Measurements from ENCODE around the gene PPP1R1C. TPM values are rescaled to one million over a fixed set of nuclear protein-coding genes. Genes with fewer than 3 reads are reported as not detected.

PPP1R1C gene
- total RNA-seq, 4 donors from 2014 or later, result 1.5 to 6.3 TPM; not detected in 2

DNA sequence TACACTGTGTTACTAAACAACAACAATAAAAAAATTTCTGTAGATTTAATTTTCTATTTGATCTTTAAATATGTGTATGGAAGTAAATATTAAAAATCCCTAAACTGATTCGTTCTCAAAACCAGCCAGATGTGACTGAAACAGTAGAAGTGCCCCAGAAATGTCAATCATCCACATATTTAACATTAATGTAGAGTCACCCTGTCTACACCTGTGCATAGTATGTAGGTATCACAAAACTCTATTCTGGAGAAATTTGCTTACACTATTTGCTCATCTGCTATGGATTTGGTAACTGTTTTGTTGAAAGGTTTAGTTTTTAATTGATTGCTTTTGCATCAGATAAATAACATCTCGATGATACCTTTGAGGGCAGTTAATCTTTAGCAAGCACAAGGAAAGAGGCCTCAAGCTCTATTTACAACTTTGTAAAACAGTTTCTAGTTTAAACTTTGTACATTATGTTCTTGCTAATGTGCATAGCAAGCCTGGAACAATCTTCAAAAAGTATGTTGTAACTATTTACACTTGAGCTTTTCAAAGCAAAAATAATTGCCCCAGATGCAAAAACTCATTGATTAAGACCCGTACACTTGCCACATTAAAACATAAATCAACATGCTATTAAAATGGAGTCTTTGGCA, 76.8 kb downstream of the PPP1R1C start:
- 57 to 67% methylated on average over 3 of the region's 3 CpGs for WGBS, 2 donors
- intact Hi-C loops (cut with DNase I; ENCODE audit: low total_unique reads), result no loop called here
- TF ChIP-seq, protein P1, sequence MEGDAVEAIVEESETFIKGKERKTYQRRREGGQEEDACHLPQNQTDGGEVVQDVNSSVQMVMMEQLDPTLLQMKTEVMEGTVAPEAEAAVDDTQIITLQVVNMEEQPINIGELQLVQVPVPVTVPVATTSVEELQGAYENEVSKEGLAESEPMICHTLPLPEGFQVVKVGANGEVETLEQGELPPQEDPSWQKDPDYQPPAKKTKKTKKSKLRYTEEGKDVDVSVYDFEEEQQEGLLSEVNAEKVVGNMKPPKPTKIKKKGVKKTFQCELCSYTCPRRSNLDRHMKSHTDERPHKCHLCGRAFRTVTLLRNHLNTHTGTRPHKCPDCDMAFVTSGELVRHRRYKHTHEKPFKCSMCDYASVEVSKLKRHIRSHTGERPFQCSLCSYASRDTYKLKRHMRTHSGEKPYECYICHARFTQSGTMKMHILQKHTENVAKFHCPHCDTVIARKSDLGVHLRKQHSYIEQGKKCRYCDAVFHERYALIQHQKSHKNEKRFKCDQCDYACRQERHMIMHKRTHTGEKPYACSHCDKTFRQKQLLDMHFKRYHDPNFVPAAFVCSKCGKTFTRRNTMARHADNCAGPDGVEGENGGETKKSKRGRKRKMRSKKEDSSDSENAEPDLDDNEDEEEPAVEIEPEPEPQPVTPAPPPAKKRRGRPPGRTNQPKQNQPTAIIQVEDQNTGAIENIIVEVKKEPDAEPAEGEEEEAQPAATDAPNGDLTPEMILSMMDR (IDR thresholded peaks at IDR 0.05), result no peak
- TF ChIP-seq POLR2A (IDR thresholded peaks at IDR 0.05), result no peak
- no peak overlapping the region for H3K4me3 ChIP-seq (ENCODE audit: low read depth, poor library complexity, severe bottlenecking)
- DNase-seq (ENCODE audit: low spot score in 2 of 2), result no peak

DNA sequence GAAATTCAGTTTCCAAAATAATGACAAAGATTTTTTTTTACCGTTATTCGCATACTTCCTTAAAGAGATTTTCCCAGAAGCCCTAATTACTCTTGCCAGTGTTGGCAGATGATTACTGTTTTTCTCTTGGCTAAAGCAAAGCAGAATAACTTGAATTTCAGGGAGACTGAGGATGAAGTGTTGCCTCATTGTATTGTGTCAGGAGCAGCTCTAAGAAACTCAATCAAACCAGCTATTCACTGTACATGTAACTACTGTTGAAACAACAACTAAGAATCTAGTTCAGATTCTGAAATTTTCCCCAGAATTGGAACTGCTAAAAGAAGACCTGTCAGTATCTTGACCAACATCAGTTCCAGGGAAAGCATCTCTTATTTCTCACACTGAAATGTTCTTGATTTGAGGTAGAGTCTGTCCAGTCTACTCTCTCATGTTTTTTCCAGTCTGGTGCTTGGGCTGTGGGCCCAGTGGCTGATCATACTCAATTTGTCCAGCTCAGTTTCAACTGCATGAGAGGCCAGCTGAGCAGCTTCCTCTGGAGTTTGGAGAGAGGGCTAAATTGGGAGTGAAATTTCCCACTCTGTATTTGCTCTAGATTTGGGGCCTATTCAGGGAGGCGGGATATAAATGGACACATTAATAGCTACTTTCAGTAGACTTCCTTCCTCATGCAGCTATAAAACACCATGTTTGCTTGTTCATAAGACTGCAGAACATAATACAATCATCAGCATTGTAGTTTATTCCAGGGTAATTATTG, 78.5 kb downstream of the PPP1R1C start:
- intact Hi-C loops (cut with DNase I; ENCODE audit: low total_unique reads), result no loop called here
- H3K4me3 ChIP-seq (ENCODE audit: low read depth, poor library complexity, severe bottlenecking), result no peak overlapping the region
- DNase-seq (ENCODE audit: low spot score in 2 of 2), result no peak
- TF ChIP-seq POLR2A (IDR thresholded peaks at IDR 0.05), result no peak
- TF ChIP-seq, protein P1 (IDR thresholded peaks at IDR 0.05), result no peak
- WGBS, 2 donors, result 60 to 61% methylated on average over 3 of the region's 3 CpGs

DNA sequence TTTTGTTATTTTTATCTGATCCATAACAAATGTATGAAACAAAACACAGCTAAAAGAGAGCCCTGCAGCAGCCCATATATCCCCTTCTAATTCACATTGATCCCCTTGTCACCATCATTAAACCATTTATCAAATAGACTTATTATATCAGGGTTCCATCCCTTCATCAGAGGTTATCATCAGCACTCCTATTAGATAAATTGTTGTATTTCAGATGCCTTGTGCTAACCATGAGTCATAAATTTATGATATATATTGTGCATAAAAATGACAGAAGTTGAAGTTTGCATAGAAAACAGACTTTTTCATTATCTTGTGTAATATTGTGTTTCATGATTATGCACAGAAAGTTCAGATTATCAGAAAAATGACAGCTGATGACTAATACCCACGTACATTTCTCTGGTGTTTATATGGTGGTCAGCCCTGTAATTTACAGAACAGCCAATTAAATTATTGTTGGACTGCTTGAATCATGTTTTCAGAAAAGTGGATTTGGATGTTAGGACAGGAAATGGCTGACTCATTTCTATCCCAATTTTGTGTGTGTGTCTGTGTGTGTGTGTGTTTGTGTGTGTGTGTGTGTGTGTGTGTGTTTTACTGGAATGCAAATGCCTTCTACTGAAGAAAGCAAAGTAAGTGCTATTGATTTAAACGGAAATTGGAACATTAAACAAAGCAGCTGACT, 80.9 kb downstream of the PPP1R1C start:
- no peak for DNase-seq (ENCODE audit: low spot score in 2 of 2)
- TF ChIP-seq, protein P1 (IDR thresholded peaks at IDR 0.05), result no peak
- no peak for TF ChIP-seq POLR2A (IDR thresholded peaks at IDR 0.05)
- 49 to 54% methylated on average over 2 of the region's 2 CpGs for WGBS, 2 donors
- H3K4me3 ChIP-seq (ENCODE audit: low read depth, poor library complexity, severe bottlenecking), result no peak overlapping the region
- intact Hi-C loops (cut with DNase I; ENCODE audit: low total_unique reads), result no loop called here

DNA sequence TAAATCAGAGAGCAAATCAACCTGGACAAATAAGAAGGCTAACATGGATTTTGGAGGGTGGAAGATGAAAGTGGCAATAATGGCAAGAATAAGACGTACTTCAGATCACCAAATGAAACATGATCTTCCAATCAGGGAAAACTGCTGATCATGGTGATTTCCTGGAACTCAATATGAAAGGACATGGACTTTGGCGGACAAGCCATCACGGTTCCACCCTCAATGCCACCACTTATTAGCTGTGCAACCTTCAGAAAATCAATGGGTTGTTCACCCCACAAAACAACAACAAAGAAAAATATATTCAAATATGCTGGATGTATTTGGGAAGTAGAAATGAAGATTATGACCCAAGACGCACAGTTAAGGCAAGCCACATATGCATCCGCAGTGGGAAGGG, 81.7 kb downstream of the PPP1R1C start:
- no peak for TF ChIP-seq POLR2A (IDR thresholded peaks at IDR 0.05)
- TF ChIP-seq, protein P1 (IDR thresholded peaks at IDR 0.05), result no peak
- WGBS, 2 donors, result 88 to 95% methylated on average over 5 of the region's 5 CpGs
- DNase-seq (ENCODE audit: low spot score in 2 of 2), result no peak
- intact Hi-C loops (cut with DNase I; ENCODE audit: low total_unique reads), result no loop called here
- no peak overlapping the region for H3K4me3 ChIP-seq (ENCODE audit: low read depth, poor library complexity, severe bottlenecking)

DNA sequence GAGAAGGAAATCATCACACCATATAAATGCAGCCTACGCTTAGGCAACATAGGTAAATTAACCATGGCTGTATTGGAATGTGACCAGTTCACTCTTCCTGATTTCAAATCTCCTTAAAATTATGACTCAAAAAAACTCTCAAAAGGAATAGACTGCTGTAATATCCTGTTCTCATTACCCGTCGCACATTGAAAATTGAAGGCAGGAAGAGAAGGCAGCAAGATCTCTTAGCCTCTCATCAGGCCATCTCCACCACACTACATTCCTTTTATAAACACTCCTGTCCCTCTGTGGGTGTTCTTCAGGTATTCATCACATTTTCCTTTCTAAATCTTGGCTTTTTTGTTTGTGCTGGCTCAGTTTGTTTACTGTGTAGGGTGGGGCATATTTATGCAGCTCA, 83.2 kb downstream of the PPP1R1C start:
- WGBS, 2 donors, result 61 to 70% methylated on average over 3 of the region's 3 CpGs
- no peak overlapping the region for H3K4me3 ChIP-seq (ENCODE audit: low read depth, poor library complexity, severe bottlenecking)
- no peak for DNase-seq (ENCODE audit: low spot score in 2 of 2)
- intact Hi-C loops (cut with DNase I; ENCODE audit: low total_unique reads), result no loop called here
- TF ChIP-seq POLR2A (IDR thresholded peaks at IDR 0.05), result no peak
- TF ChIP-seq, protein P1 (IDR thresholded peaks at IDR 0.05), result no peak
